ENCODE results near the gene GCK. TPM values are rescaled to one million over a fixed set of nuclear protein-coding genes. Genes with fewer than 3 reads are reported as not detected.
A peak's percentile ranks its signal among the peaks of the same experiment; 100 is the strongest.

The GCK gene
- total and polyA plus RNA-seq, 2 of the 13 experiments (the other 11 are each of a cell fraction or from before 2014, with no cell fraction given), result not detected

DNA sequence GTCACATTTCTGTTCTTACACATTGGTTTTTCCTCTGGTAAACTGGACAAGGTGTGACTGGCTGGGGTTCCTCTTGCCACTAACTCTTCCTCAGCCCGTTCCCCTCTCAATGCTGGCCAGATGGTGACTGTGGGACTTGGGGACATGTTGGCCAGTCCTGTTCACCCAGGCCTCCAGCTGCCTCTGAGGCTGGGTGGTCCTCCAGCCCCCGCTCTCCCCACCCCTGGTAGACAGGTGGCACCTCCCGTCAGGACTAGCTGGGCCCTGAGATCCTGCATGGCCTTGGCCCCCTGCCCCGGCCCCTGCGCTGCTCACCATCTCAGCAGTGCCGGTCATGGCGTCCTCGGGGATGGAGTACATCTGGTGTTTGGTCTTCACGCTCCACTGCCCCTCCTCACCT is 37.3 kb downstream of the GCK start:
- WGBS (ENCODE audit: low lambda C conversion rate), result 51% methylated on average over 4 of the region's 9 CpGs
- intact Hi-C loops (cut with micrococcal nuclease; ENCODE audit: unreplicated experiment), result no loop called here
- FAIRE-seq, result no peak

DNA sequence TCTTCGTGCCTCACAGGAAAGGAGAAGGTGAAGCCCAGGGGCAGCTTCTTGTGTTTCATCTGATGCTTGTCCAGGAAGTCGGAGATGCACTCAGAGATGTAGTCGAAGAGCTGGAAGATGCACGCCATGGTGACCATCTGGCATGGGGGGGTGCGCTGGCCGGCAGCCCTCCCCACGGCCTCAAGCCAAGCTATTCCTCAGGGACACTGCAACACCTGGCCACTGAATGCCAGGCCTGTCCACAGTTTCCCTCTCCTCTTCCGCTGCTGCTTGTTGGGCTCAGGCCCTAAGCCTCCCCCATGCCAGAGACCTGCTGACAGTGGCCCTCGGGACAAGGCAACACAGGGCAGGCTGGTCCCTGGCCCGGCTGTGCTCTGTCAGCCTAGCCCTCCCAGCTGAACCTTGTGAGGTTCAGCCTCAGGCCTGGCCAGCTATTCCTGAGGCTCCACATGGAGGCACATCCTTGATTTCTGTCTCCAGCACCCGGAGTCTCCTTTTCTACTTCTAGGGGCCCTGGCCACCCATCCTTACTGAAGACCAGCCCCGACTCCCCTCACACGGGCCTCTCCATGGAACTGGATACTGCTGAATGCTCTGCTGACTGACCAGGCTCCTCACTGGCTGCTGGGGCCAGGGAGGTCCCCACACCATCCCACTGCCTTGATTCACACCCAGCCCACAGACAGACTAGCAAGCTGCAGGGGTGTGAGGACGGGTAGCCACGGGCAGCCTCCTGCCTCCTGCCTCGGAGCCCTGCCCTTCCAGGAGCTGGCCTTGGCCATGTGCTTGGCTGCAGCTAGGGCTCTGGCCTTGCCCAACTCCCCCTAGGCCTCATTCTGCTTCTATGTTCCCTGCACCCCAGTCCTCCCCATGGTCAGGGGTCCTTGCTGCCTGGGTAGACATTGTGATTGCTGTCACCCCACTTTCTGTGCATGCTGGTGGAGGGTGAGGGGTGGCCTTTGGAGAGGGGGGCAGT is 38.0 kb downstream of the GCK start:
- ATAC-seq (peak; percentile 8; the same call in 1 of the 3 replicates), FAIRE-seq (no peak), DNase-seq (ENCODE audit: low spot score) (no peak)
- H3K4me2 ChIP-seq (ENCODE audit: low read depth, low read length), result no peak overlapping the region
- in situ Hi-C loops (cut with HindIII; ENCODE audit: extremely low pct_ligation_motif_present, low pct_unique_long_range_greater_than_20kb), result no loop called here
- intact Hi-C loops (cut with micrococcal nuclease; ENCODE audit: unreplicated experiment), result no loop called here
- WGBS (ENCODE audit: low lambda C conversion rate), result 22% methylated on average over 7 of the region's 16 CpGs
- no peak overlapping the region for H3K4me3 ChIP-seq (replicated peaks in 1 of 3; ENCODE audit: insufficient read depth in 1 of 3, low read depth in 2 of 3, low read length in 3 of 3)
- no peaks in the 10 kb centered on the region for H3K36me3 ChIP-seq (replicated peaks in 1 of 2; ENCODE audit: control insufficient read depth in 1 of 2, insufficient read depth in 2 of 2, low read length in 2 of 2)
- no peaks in the 10 kb centered on the region for H4K20me1 ChIP-seq (ENCODE audit: insufficient read depth, low read length)
- H3K27ac ChIP-seq (ENCODE audit: extremely low read length, insufficient read depth, low read length), result no peak overlapping the region
- peaks cover 2 to 65% of the 10 kb centered on the region in 2 experiments; a peak in 3 of 5 replicates for H3K27me3 ChIP-seq (ENCODE audit: control insufficient read depth in 1 of 2, insufficient read depth in 2 of 2, low read length in 2 of 2)
- BruUV-seq (replicated peaks), result no TSS peak
- no peaks in the 10 kb centered on the region for H3K79me2 ChIP-seq (ENCODE audit: insufficient read depth, low read length)
- H3K9ac ChIP-seq (ENCODE audit: insufficient read depth, low read depth, low read length), result no peak overlapping the region
- ChIA-PET POLR2A (no interaction called here), CTCF (ENCODE audit: low intra/inter-chr PET ratio, low total read pairs) (no interaction called here)
- no peak overlapping the region for H2AFZ ChIP-seq (ENCODE audit: low read length)
- peaks cover 9% of the 10 kb centered on the region for H3K4me1 ChIP-seq (ENCODE audit: insufficient read depth, low read length)
- H3K9me3 ChIP-seq (ENCODE audit: low read length), result no peaks in the 10 kb centered on the region
- TF ChIP-seq, protein P1, sequence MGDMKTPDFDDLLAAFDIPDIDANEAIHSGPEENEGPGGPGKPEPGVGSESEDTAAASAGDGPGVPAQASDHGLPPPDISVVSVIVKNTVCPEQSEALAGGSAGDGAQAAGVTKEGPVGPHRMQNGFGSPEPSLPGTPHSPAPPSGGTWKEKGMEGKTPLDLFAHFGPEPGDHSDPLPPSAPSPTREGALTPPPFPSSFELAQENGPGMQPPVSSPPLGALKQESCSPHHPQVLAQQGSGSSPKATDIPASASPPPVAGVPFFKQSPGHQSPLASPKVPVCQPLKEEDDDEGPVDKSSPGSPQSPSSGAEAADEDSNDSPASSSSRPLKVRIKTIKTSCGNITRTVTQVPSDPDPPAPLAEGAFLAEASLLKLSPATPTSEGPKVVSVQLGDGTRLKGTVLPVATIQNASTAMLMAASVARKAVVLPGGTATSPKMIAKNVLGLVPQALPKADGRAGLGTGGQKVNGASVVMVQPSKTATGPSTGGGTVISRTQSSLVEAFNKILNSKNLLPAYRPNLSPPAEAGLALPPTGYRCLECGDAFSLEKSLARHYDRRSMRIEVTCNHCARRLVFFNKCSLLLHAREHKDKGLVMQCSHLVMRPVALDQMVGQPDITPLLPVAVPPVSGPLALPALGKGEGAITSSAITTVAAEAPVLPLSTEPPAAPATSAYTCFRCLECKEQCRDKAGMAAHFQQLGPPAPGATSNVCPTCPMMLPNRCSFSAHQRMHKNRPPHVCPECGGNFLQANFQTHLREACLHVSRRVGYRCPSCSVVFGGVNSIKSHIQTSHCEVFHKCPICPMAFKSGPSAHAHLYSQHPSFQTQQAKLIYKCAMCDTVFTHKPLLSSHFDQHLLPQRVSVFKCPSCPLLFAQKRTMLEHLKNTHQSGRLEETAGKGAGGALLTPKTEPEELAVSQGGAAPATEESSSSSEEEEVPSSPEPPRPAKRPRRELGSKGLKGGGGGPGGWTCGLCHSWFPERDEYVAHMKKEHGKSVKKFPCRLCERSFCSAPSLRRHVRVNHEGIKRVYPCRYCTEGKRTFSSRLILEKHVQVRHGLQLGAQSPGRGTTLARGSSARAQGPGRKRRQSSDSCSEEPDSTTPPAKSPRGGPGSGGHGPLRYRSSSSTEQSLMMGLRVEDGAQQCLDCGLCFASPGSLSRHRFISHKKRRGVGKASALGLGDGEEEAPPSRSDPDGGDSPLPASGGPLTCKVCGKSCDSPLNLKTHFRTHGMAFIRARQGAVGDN (CRISPR knock-in tag; IDR thresholded peaks at IDR 0.05), result peak; percentile 51
- no peak for TF ChIP-seq BRD4 (CRISPR knock-in tag; IDR thresholded peaks at IDR 0.05)
- TF ChIP-seq ZFX (CRISPR knock-in tag; IDR thresholded peaks at IDR 0.05; ENCODE audit: low read depth), result peak; percentile 31; the same call in 1 of the 2 replicates

More for the DNA sequence above, 37.3 kb downstream of the GCK start:
- Histone ChIP-seq H3K4me1 (ENCODE audit: insufficient read depth, low read length) (peaks cover 9% of the 10 kb centered on the region), H2AFZ (ENCODE audit: low read length) (no peak overlapping the region), H4K20me1 (ENCODE audit: insufficient read depth, low read length) (no peaks in the 10 kb centered on the region), H3K79me2 (ENCODE audit: insufficient read depth, low read length) (no peaks in the 10 kb centered on the region), H3K9me3 (ENCODE audit: low read length) (no peaks in the 10 kb centered on the region), H3K9ac (ENCODE audit: insufficient read depth, low read depth, low read length) (no peak overlapping the region), H3K4me2 (ENCODE audit: low read depth, low read length) (no peak overlapping the region), H3K27ac (ENCODE audit: extremely low read length, insufficient read depth, low read length) (no peak overlapping the region), H3K27me3 (ENCODE audit: control insufficient read depth in 1 of 2, insufficient read depth in 2 of 2, low read length in 2 of 2) (peaks cover 2 to 60% of the 10 kb centered on the region in 2 experiments; a peak in 3 of 5 replicates), H3K36me3 (replicated peaks in 1 of 2; ENCODE audit: control insufficient read depth in 1 of 2, insufficient read depth in 2 of 2, low read length in 2 of 2) (no peaks in the 10 kb centered on the region), H3K4me3 (replicated peaks in 1 of 3; ENCODE audit: insufficient read depth in 1 of 3, low read depth in 2 of 3, low read length in 3 of 3) (no peak overlapping the region)
- in situ Hi-C loops (cut with HindIII; ENCODE audit: extremely low pct_ligation_motif_present, low pct_unique_long_range_greater_than_20kb), result no loop called here
- CTCF ChIA-PET (ENCODE audit: low intra/inter-chr PET ratio, low total read pairs), result no interaction called here
- BruUV-seq (replicated peaks), result no TSS peak
- ATAC-seq (no peak), DNase-seq (ENCODE audit: low spot score) (no peak)
- POLR2A ChIA-PET, result no interaction called here
- TF ChIP-seq ZFX (CRISPR knock-in tag; IDR thresholded peaks at IDR 0.05; ENCODE audit: low read depth) (0 out of 2 replicates have a peak, but pooled peaks have one; percentile 22), ARNT2 (CRISPR knock-in tag; IDR thresholded peaks at IDR 0.05; ENCODE audit: low read depth) (no peak)

Data from HepG2 (cell line).